ENCODE measurements around the gene ZNF366.

The ZNF366 gene

DNA sequence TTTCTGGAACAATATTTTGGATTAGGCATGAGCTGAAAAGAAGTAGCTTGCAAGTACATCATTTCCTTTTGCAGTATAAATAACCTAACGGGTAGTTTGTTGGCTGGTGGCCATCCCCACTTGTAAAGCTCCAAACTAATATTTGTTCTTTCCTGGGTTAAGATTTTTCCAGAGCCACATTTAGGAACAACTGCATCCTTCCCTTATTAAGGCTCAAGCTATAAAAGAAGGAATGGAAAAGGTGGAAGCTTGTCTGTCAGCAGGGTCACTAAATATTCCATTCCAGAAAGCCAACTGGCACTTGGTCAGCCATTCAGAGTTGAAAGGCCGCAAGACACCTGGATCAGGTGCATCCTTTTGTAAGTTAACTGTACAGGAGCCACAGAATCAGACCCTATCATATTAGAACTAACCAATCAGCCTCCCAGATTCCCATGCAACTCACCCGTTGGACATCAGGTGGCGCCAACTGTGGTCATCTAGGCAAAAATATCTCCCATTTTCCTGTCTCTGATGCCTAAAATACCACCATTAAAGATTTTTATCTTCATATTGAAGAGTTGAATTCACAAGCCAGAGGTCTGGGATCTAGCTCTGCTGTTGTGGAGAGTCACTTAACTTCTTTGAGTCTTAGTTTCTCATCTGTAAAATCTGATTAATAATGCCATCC is 104.1 kb downstream of the ZNF366 start:
- DNase-seq: peak in 1 of 4 experiments; percentile 17

DNA sequence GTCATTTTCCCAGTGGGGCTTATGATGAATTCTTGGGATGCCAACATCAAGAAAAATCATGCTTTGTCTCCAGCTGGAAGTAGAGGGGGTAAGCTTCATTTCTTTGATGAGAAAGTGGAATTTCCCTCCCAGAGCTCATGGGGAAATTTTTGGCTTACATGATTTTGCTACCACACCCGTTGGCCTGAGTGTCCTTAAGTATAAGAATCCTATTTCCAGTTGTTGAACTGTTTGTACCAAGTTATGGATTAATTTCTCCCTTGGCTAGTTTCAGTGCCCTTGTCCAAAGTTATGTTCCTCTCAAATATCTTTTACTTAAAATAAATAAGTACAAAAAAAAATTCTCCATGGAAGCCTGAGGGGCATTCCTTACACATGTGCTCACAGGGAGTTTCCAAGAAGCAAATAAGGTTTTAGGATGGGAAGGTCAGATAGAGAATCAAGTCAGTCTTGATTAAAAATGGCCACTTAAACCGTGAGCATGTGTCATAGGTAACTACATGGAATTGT is 104.8 kb downstream of the ZNF366 start:
- no peak for DNase-seq

DNA sequence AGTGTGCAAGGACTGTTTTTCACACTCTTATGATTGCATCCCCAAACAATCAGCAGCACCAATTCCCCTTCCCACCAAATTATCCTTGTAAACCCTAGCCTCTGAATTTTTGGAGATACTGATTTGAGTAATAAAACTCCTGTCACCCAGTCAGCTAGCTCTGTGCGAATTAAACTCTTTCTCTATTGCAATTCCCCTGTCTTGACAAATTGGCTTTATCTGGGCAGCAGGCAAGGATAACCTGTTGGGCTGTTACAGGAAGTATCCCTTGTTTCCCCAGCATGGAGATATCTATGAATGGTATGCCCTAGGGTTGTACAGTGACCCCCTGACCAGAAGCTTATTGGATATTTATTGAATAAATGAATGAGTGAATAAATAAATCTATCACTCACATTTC is 106.3 kb downstream of the ZNF366 start:
- no peak for DNase-seq

DNA sequence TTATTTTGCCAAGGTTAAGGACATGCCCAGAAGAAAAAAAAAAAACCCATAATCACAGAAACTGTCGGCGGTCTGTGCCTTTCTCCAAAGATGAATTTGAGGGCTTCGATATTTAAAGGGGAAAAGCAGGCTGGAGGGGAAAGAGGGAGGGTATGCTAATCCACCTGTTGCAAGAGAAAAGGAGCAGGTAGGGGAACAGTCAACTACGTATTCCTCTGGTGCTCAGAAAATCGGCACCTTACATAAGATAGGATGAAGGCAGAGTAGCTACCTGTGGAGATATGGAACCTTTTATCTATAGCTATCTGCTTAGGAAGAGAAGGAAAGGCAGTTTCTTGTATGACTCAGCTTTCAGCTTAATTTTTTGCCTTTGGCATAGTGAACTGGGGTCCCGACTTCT is 109.4 kb downstream of the ZNF366 start:
- no peak for DNase-seq

DNA sequence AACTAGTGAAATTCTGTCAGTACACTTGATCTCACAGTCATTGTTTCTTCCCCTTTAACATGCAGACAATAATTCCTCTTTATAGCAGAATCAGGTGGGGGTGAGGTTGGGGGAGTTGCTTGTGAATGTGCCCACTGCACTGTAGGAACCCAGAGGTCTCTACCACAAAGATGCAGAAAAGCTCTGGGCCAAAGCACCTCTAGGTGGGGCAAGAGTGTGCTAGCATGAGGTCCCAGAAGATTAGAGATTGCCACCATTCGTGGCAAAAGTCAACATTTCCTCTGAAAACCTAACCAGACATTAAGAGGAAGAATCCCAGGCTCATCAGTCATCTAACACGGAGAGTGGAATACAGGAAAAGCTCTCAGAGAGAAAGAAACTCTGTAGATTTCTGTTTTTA is 112.5 kb downstream of the ZNF366 start:
- DNase-seq: peak; percentile 45 to 67 (median 62)

DNA sequence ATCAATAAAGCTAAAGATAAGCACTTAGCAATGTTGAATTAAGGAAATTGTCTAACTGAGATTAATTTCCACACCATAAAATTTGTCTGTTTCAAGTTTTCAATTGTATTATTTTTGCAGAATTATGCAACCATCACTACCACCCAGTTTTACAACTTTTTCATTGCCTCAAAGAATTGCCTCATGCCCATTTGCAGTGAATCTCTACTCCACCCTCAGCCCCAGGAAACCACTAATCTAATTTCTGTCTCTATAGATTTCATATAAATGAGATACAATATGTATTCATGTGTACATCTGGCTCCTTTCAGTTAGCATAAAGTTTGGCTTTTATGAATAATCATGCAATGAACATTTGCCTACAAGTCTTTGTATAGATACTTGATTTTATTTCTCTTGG is 114.2 kb downstream of the ZNF366 start:
- no peak for DNase-seq
